Heart left ventricle (tissue), 16 donors: ENCODE measurements around the gene TCEAL4. TPM values are rescaled to one million over a fixed set of nuclear protein-coding genes. Genes with fewer than 3 reads are reported as not detected.

ENCODE experiments used
- ATAC-seq, 4 donors: fragments of 200-7000 bp; cut with Tn5 transposase; one replicate each; pipeline ENCODE4 v1.9.1; 2020 to 2022; ENCODE audit warnings: moderate library complexity in 4 of 4, mild to moderate bottlenecking in 3 of 4, moderate number of reproducible peaks in 1 of 4
- DNase-seq, 5 donors: peaks; one replicate each; pipeline ENCODE4 v3.0.0-alpha.2; 2020
- H3K27ac ChIP-seq, 12 donors: fragments of 200-600 bp; sonication (generic) in 4 of 12; one replicate each; pipeline versions ENCODE4 v1.5.0 to v1.8.0; 2016 to 2022; ENCODE audit warnings: mild to moderate bottlenecking in 2 of 12
- H3K27me3 ChIP-seq, 9 donors: fragments of 200-600 bp; sonication (generic) in 2 of 9; one replicate each; pipeline versions ENCODE4 v1.5.1 to v1.8.0; 2016 to 2022; ENCODE audit warnings: mild to moderate bottlenecking in 3 of 9
- H3K36me3 ChIP-seq, 9 donors: fragments of 200-600 bp; sonication (generic) in 2 of 9; one replicate each; pipeline versions ENCODE4 v1.5.0 to v1.8.0; 2018 to 2022; ENCODE audit warnings: mild to moderate bottlenecking in 2 of 9
- H3K4me1 ChIP-seq, 12 donors: fragments of 200-600 bp; sonication (generic) in 4 of 12; one replicate each; pipeline versions ENCODE4 v1.5.0 to v1.8.0; 2016 to 2022; ENCODE audit warnings: mild to moderate bottlenecking in 3 of 12
- H3K4me3 ChIP-seq, 12 donors: fragments of 200-600 bp; sonication (generic) in 4 of 12; one replicate each; pipeline versions ENCODE4 v1.5.0 to v1.8.0; 2017 to 2022; ENCODE audit warnings: mild to moderate bottlenecking in 9 of 12, moderate library complexity in 4 of 12
- H3K9me3 ChIP-seq, 12 donors: fragments of 200-600 bp; sonication (generic) in 4 of 12; one replicate each; pipeline versions ENCODE4 v1.5.0 to v1.8.0; 2016 to 2022; ENCODE audit warnings: mild to moderate bottlenecking in 1 of 12
- CTCF ChIP-seq, 12 donors: fragments of 200-600 bp; sonication (generic) in 4 of 12; IDR thresholded peaks; one replicate each; pipeline versions ENCODE4 v1.5.0 to v1.8.0; 2018 to 2022; ENCODE audit warnings: antibody characterized with exemption in 12 of 12, mild to moderate bottlenecking in 5 of 12
- POLR2A ChIP-seq, 2 donors: fragments of 450-650 bp; IDR thresholded peaks; one replicate each; pipeline ENCODE4 v1.6.1; 2017; ENCODE audit warnings: antibody characterized with exemption in 2 of 2, mild to moderate bottlenecking in 2 of 2, moderate library complexity in 2 of 2
- WGBS, 4 donors: extraction: QIAGEN DNeasy Blood & Tissue Kit in 2 of 4; methylation state at CpG; one replicate each; pipeline versions ENCODE4 v1.1.5 to v1.1.7; 2013 to 2018; 5-methylcytosine and 5-hydroxymethylcytosine counted together
- intact Hi-C, 10 donors: fragments of 100-400 bp; cut with DNase I; formaldehyde crosslinking; loops; one replicate each; pipeline versions ENCODE4 v1.11.1 to v1.14.2; 2022
- polyA plus RNA-seq, 2 donors: library from polyadenylated mRNA; stranded (reverse); fragments of 200-250 nt; gene quantifications; one replicate each; pipeline ENCODE4 v1.2.3, GENCODE V29; 2013
- total RNA-seq, 9 donors: library from RNA; depleted of rRNA in 2 of 9; stranded (reverse); fragments of >200 nt in 2 of 9; fragmentation: NEBNext Ultra II Directional in 3 of 9; extraction: Animal tissue kit (Norgen Biotek cat#: 25700) in 3 of 9; gene quantifications; one replicate each; pipeline versions ENCODE4 v1.1.0 to v1.2.4, GENCODE V29; 2016 to 2023
- donor health status: ischemic (EF 13 %, LVEDD 7.1; RV severe dilation, severe dysfunction).
- donor health status: healthy with polysubstance abuse.
- donor health status: DM: no; HTN: yes; CAD: no.
- donor health status: DM: no; HTN: no; CAD: no.
- donor health status: ischemic (EF 25% LVEDD 6.9; RV normal size, moderate dysfunction).
- donor health status: ischemic (EF 25% LVEDD 5.7; RV mildly dilated, moderate dysfunction).
- donor health status: healthy.
- donor health status: DM: yes; HTN: yes; CAD: no.
- donor health status: ischemic (EF 35%, LVEDD 5.7; RV mildly dilated, moderate dysfunction).
- donor health status: nonischemic (EF 11% LVEDD 7.7; RV severe dilation, severe dysfunction).
- donor health status: DM: yes; HTN: yes; CAD: no.
- donor health status: PGD.
- donor health status: ischemic (EF 29% LVEDD 5.4; RV normal size, mild dysfunction).
- donor health status: nonischemic (EF 23%, LVEDD 6.1; RV moderate dilation, normal function).

Gene TCEAL4
- total and polyA plus RNA-seq, 11 donors, result 50.9 to 176 (median 67.9) TPM

GRCh38 chrX:103613362-103613890, 28.1 kb downstream of the TCEAL4 start:
- Histone ChIP-seq H3K9me3 (no peaks in the 10 kb centered on the region), H3K27me3 (peaks cover 0 to 6% (median 0%) of the 10 kb centered on the region in 9 donors), H3K4me1 (peaks cover 0 to 4% (median 0%) of the 10 kb centered on the region in 12 donors), H3K4me3 (no peak overlapping the region), H3K36me3 (peaks cover 0 to 9% (median 0%) of the 10 kb centered on the region in 9 donors), H3K27ac (no peak overlapping the region)
- 38 to 89% (median 64%) methylated on average over 1 of the region's 1 CpG for WGBS, 4 donors
- DNase-seq (no peak), ATAC-seq (no peak)
- intact Hi-C loops, result no loop called here
- TF ChIP-seq CTCF (IDR thresholded peaks at IDR 0.05) (no peak), POLR2A (IDR thresholded peaks at IDR 0.05) (no peak)

GRCh38 chrX:103614999-103615398, 29.7 kb downstream of the TCEAL4 start:
- ATAC-seq (no peak), DNase-seq (no peak)
- Histone ChIP-seq H3K4me1 (no peaks in the 10 kb centered on the region), H3K9me3 (no peaks in the 10 kb centered on the region), H3K27ac (no peak overlapping the region), H3K36me3 (peaks cover 0 to 9% (median 0%) of the 10 kb centered on the region in 9 donors), H3K27me3 (peaks cover 0 to 1% (median 0%) of the 10 kb centered on the region in 9 donors), H3K4me3 (no peak overlapping the region)
- TF ChIP-seq POLR2A (IDR thresholded peaks at IDR 0.05), result no peak
- no peak for TF ChIP-seq CTCF (IDR thresholded peaks at IDR 0.05)
- WGBS, 4 donors, result 76 to 100% (median 86%) methylated on average over 1 of the region's 1 CpG
- intact Hi-C loops, result no loop called here

- H3K4me1 ChIP-seq, result no peaks in the 10 kb centered on the region
- ATAC-seq, result no peak
- no peaks in the 10 kb centered on the region for H3K9me3 ChIP-seq
- H3K4me3 ChIP-seq, result no peak overlapping the region
- no peaks in the 10 kb centered on the region for H3K27me3 ChIP-seq
- DNase-seq, result no peak
- no peak overlapping the region for H3K27ac ChIP-seq
- no peak for TF ChIP-seq CTCF (IDR thresholded peaks at IDR 0.05)
- TF ChIP-seq POLR2A (IDR thresholded peaks at IDR 0.05), result no peak
- intact Hi-C loops, result no loop called here
- H3K36me3 ChIP-seq, result peaks cover 0 to 3% (median 0%) of the 10 kb centered on the region in 9 donors
Observed at GRCh38 chrX:103615781-103616371, 30.6 kb downstream of the TCEAL4 start.

GRCh38 chrX:103616676-103617186, 31.4 kb downstream of the TCEAL4 start:
- no peaks in the 10 kb centered on the region for H3K27me3 ChIP-seq
- no peaks in the 10 kb centered on the region for H3K4me1 ChIP-seq
- WGBS, 4 donors, result 20 to 53% (median 34%) methylated on average over 1 of the region's 1 CpG
- H3K4me3 ChIP-seq, result no peak overlapping the region
- no peaks in the 10 kb centered on the region for H3K9me3 ChIP-seq
- DNase-seq (no peak), ATAC-seq (no peak)
- H3K27ac ChIP-seq, result no peak overlapping the region
- intact Hi-C loops, result no loop called here
- TF ChIP-seq POLR2A (IDR thresholded peaks at IDR 0.05) (no peak), CTCF (IDR thresholded peaks at IDR 0.05) (no peak)
- peaks cover 0 to 3% (median 0%) of the 10 kb centered on the region in 9 donors for H3K36me3 ChIP-seq
